ENCODE measurements around the gene SBF2. TPM values are rescaled to one million over a fixed set of nuclear protein-coding genes. Genes with fewer than 3 reads are reported as not detected.

SBF2 gene
- total and polyA plus RNA-seq, 5 donors from 2014 or later: 1.1 to 5.5 (median 2.1) TPM

- Mint-ChIP-seq H3K9me3 (peaks cover 0 to 7% (median 0%) of the 10 kb centered on the region in 7 donors), H3K4me1 (peaks cover 14 to 54% (median 24%) of the 10 kb centered on the region in 4 donors), H3K4me3 (peak overlapping the region; percentile 97 to 99 (median 98)), H3K27ac (peak overlapping the region in 2 of 3 donors; percentile 90 to 97), H3K27me3 (peaks cover 74% of the 10 kb centered on the region), H3K36me3 (no peaks in the 10 kb centered on the region)
- ATAC-seq (ENCODE audit: low read depth in 2 of 2) (no peak), DNase-seq (no peak)
- peaks cover 39% of the 10 kb centered on the region for H3K4me1 ChIP-seq (ENCODE audit: control insufficient read depth, insufficient read depth, low read length, poor library complexity, severe bottlenecking)
- no peaks in the 10 kb centered on the region for H3K36me3 ChIP-seq (ENCODE audit: control insufficient read depth, insufficient read depth, low read length)
- H3K9me3 ChIP-seq (ENCODE audit: control insufficient read depth in 2 of 2, low read length in 2 of 2): no peaks in the 10 kb centered on the region
- peak overlapping the region; percentile 94 for H3K4me3 ChIP-seq (ENCODE audit: low read depth, low read length)
- no peak overlapping the region for H3K27ac ChIP-seq (ENCODE audit: insufficient read depth, low read length, poor library complexity, severe bottlenecking)
- H3K27me3 ChIP-seq (ENCODE audit: control insufficient read depth, insufficient read depth, low read length): peaks cover 26% of the 10 kb centered on the region
Observed at GRCh38 chr11:10301656-10302358, 7.8 kb upstream of the SBF2 start.

GRCh38 chr11:10298342-10298741, 4.3 kb upstream of the SBF2 start:
- peak; percentile 47 to 84 (median 73) for DNase-seq
- peaks cover 19 to 36% (median 28%) of the 10 kb centered on the region in 4 donors for H3K4me1 Mint-ChIP-seq
- H3K27ac ChIP-seq (ENCODE audit: insufficient read depth, low read length, poor library complexity, severe bottlenecking): no peak overlapping the region

GRCh38 chr11:10295064-10295901, 1.3 kb upstream of the SBF2 start:
- H3K36me3 ChIP-seq (ENCODE audit: control insufficient read depth, insufficient read depth, low read length): no peaks in the 10 kb centered on the region
- no peak for DNase-seq
- peaks cover 16 to 39% (median 28%) of the 10 kb centered on the region in 4 donors for H3K4me1 Mint-ChIP-seq
- H3K27ac ChIP-seq (ENCODE audit: insufficient read depth, low read length, poor library complexity, severe bottlenecking): no peak overlapping the region
- no peaks in the 10 kb centered on the region for H3K9me3 ChIP-seq (ENCODE audit: control insufficient read depth in 2 of 2, low read length in 2 of 2)
- H3K4me3 ChIP-seq (ENCODE audit: low read depth, low read length): no peak overlapping the region
- H3K27me3 ChIP-seq (ENCODE audit: control insufficient read depth, insufficient read depth, low read length): peaks cover 45% of the 10 kb centered on the region
- peak overlapping the region; percentile 80 to 88 (median 87) for H3K4me3 Mint-ChIP-seq
- H3K36me3 Mint-ChIP-seq: no peaks in the 10 kb centered on the region
- peaks cover 17% of the 10 kb centered on the region for H3K4me1 ChIP-seq (ENCODE audit: control insufficient read depth, insufficient read depth, low read length, poor library complexity, severe bottlenecking)
- peak overlapping the region in 2 of 3 donors; percentile 4 to 67 for H3K27ac Mint-ChIP-seq
- peaks cover 0 to 9% (median 0%) of the 10 kb centered on the region in 7 donors for H3K9me3 Mint-ChIP-seq
- no peak for ATAC-seq (ENCODE audit: low read depth in 2 of 2)
- peaks cover 61% of the 10 kb centered on the region for H3K27me3 Mint-ChIP-seq

More at GRCh38 chr11:10298342-10298741, 4.3 kb upstream of the SBF2 start:
- no peaks in the 10 kb centered on the region for H3K36me3 ChIP-seq (ENCODE audit: control insufficient read depth, insufficient read depth, low read length)
- Mint-ChIP-seq H3K36me3 (no peaks in the 10 kb centered on the region), H3K27ac (no peak overlapping the region), H3K27me3 (peaks cover 63% of the 10 kb centered on the region), H3K4me3 (peak overlapping the region in 1 of 4 donors; percentile 53), H3K9me3 (peaks cover 0 to 10% (median 0%) of the 10 kb centered on the region in 7 donors)
- H3K4me1 ChIP-seq (ENCODE audit: control insufficient read depth, insufficient read depth, low read length, poor library complexity, severe bottlenecking): peaks cover 19% of the 10 kb centered on the region
- peaks cover 36% of the 10 kb centered on the region for H3K27me3 ChIP-seq (ENCODE audit: control insufficient read depth, insufficient read depth, low read length)
- ATAC-seq (ENCODE audit: low read depth in 2 of 2): peak; percentile 90 to 93
- no peaks in the 10 kb centered on the region for H3K9me3 ChIP-seq (ENCODE audit: control insufficient read depth in 2 of 2, low read length in 2 of 2)
- no peak overlapping the region for H3K4me3 ChIP-seq (ENCODE audit: low read depth, low read length)

- Mint-ChIP-seq H3K4me3 (peak overlapping the region; percentile 83 to 88 (median 87)), H3K27ac (peak overlapping the region in 2 of 3 donors; percentile 38 to 67), H3K9me3 (peaks cover 0 to 9% (median 0%) of the 10 kb centered on the region in 7 donors), H3K27me3 (peaks cover 54% of the 10 kb centered on the region), H3K36me3 (no peaks in the 10 kb centered on the region), H3K4me1 (peaks cover 16 to 39% (median 28%) of the 10 kb centered on the region in 4 donors)
- DNase-seq (no peak), ATAC-seq (ENCODE audit: low read depth in 2 of 2) (no peak)
- peaks cover 42% of the 10 kb centered on the region for H3K27me3 ChIP-seq (ENCODE audit: control insufficient read depth, insufficient read depth, low read length)
- H3K4me3 ChIP-seq (ENCODE audit: low read depth, low read length): peak overlapping the region; percentile 46
- peaks cover 17% of the 10 kb centered on the region for H3K4me1 ChIP-seq (ENCODE audit: control insufficient read depth, insufficient read depth, low read length, poor library complexity, severe bottlenecking)
- no peaks in the 10 kb centered on the region for H3K9me3 ChIP-seq (ENCODE audit: control insufficient read depth in 2 of 2, low read length in 2 of 2)
- H3K36me3 ChIP-seq (ENCODE audit: control insufficient read depth, insufficient read depth, low read length): no peaks in the 10 kb centered on the region
- H3K27ac ChIP-seq (ENCODE audit: insufficient read depth, low read length, poor library complexity, severe bottlenecking): no peak overlapping the region
Observed at GRCh38 chr11:10294290-10294953, 403 bp upstream of the SBF2 start.

- Mint-ChIP-seq H3K36me3 (no peaks in the 10 kb centered on the region), H3K27me3 (peaks cover 44% of the 10 kb centered on the region), H3K9me3 (peaks cover 0 to 8% (median 0%) of the 10 kb centered on the region in 7 donors), H3K27ac (no peak overlapping the region), H3K4me3 (peak overlapping the region; percentile 5 to 64 (median 54)), H3K4me1 (peaks cover 12 to 26% (median 17%) of the 10 kb centered on the region in 4 donors)
- no peak overlapping the region for H3K27ac ChIP-seq (ENCODE audit: insufficient read depth, low read length, poor library complexity, severe bottlenecking)
- ATAC-seq (ENCODE audit: low read depth in 2 of 2) (no peak), DNase-seq (no peak)
- no peaks in the 10 kb centered on the region for H3K36me3 ChIP-seq (ENCODE audit: control insufficient read depth, insufficient read depth, low read length)
- H3K4me3 ChIP-seq (ENCODE audit: low read depth, low read length): no peak overlapping the region
- peaks cover 17% of the 10 kb centered on the region for H3K4me1 ChIP-seq (ENCODE audit: control insufficient read depth, insufficient read depth, low read length, poor library complexity, severe bottlenecking)
- no peaks in the 10 kb centered on the region for H3K9me3 ChIP-seq (ENCODE audit: control insufficient read depth in 2 of 2, low read length in 2 of 2)
- H3K27me3 ChIP-seq (ENCODE audit: control insufficient read depth, insufficient read depth, low read length): peaks cover 39% of the 10 kb centered on the region
Observed at GRCh38 chr11:10291801-10292638, 2.0 kb downstream of the SBF2 start.

- Histone ChIP-seq H3K9me3 (ENCODE audit: control insufficient read depth in 2 of 2, low read length in 2 of 2) (no peaks in the 10 kb centered on the region), H3K4me3 (ENCODE audit: low read depth, low read length) (no peak overlapping the region), H3K27ac (ENCODE audit: insufficient read depth, low read length, poor library complexity, severe bottlenecking) (no peak overlapping the region), H3K27me3 (ENCODE audit: control insufficient read depth, insufficient read depth, low read length) (peaks cover 19% of the 10 kb centered on the region), H3K4me1 (ENCODE audit: control insufficient read depth, insufficient read depth, low read length, poor library complexity, severe bottlenecking) (peaks cover 16% of the 10 kb centered on the region), H3K36me3 (ENCODE audit: control insufficient read depth, insufficient read depth, low read length) (no peaks in the 10 kb centered on the region)
- DNase-seq: no peak
- H3K9me3 Mint-ChIP-seq: peaks cover 0 to 4% (median 0%) of the 10 kb centered on the region in 7 donors
- H3K4me1 Mint-ChIP-seq: peaks cover 1 to 23% (median 11%) of the 10 kb centered on the region in 4 donors
- H3K4me3 Mint-ChIP-seq: no peak overlapping the region
- peaks cover 33% of the 10 kb centered on the region for H3K27me3 Mint-ChIP-seq
- ATAC-seq (ENCODE audit: low read depth in 2 of 2): no peak
- H3K36me3 Mint-ChIP-seq: no peaks in the 10 kb centered on the region
- H3K27ac Mint-ChIP-seq: no peak overlapping the region
Observed at GRCh38 chr11:10289765-10290380, 4.1 kb downstream of the SBF2 start.
